GM13976 (cell line): ENCODE results near the gene GRAMD2B.
"Not testable (repeated sequence)": the region's sequence is repeated elsewhere in the genome, so short reads cannot be mapped to it uniquely, and the experiment has no call there.

Experiments
- DNase-seq: peaks from one replicate; pipeline ENCODE4 v3.0.0; 2012; ENCODE audit warnings: low spot score
- CTCF ChIP-seq: IDR thresholded peaks from 2 replicates; pipeline ENCODE4 v1.5.1; 2012; ENCODE audit warnings: borderline replicate concordance, mild to moderate bottlenecking; ENCODE audit not compliant: insufficient read depth; ENCODE audit errors: extremely low read depth, missing control alignments, control extremely low read depth
- in situ Hi-C: fragments of 300-500 bp; cut with MboI; formaldehyde crosslinking; loops from one replicate; pipeline ENCODE4 v1.12.0; 2022; ENCODE audit warnings: low sequenced_read_pairs, mixed read lengths, inconsistent platforms; ENCODE audit not compliant: unreplicated experiment

The GRAMD2B gene

GRCh38 chr5:126422994-126423788 is at the start of gene GRAMD2B:
Gene GRAMD2B, plus strand, starts transcription at chr5:126423409. Its CDS starts 198 bp downstream, at chr5:126423607.
- in situ Hi-C loops: no loop called here
- TF ChIP-seq CTCF: no peak
- peak; percentile 76 for DNase-seq

- no peak for DNase-seq
- no peak for TF ChIP-seq CTCF
- in situ Hi-C loops: no loop called here
These were observed 49.1 kb upstream of the GRAMD2B start for GRCh38 chr5:126374109-126374416.

GRCh38 chr5:126376443-126376842 is 46.8 kb upstream of the GRAMD2B start:
- no peak for TF ChIP-seq CTCF
- in situ Hi-C loops: no loop called here
- no peak for DNase-seq

GRCh38 chr5:126377424-126377823 is 45.8 kb upstream of the GRAMD2B start:
- DNase-seq: no peak
- TF ChIP-seq CTCF: no peak
- in situ Hi-C loops: no loop called here

GRCh38 chr5:126380316-126380715 is 42.9 kb upstream of the GRAMD2B start:
- not testable (repeated sequence) for DNase-seq

GRCh38 chr5:126383246-126383645 is 40.0 kb upstream of the GRAMD2B start:
- in situ Hi-C loops: no loop called here

More at GRCh38 chr5:126380316-126380715, 42.9 kb upstream of the GRAMD2B start:
- in situ Hi-C loops: not testable (repeated sequence)

GRCh38 chr5:126383776-126384175 is 39.4 kb upstream of the GRAMD2B start:
- TF ChIP-seq CTCF: no peak
- DNase-seq: no peak
- in situ Hi-C loops: no loop called here

More at GRCh38 chr5:126383246-126383645, 40.0 kb upstream of the GRAMD2B start:
- no peak for TF ChIP-seq CTCF
- no peak for DNase-seq
